GM21515 (cell line): ENCODE data around the gene ADGRG1.

Source experiments
- ATAC-seq: cut with Tn5 transposase; IDR thresholded peaks from one replicate; pipeline ENCODE4 v1.9.1; 2021; ENCODE audit not compliant: unreplicated experiment

Gene ADGRG1

DNA sequence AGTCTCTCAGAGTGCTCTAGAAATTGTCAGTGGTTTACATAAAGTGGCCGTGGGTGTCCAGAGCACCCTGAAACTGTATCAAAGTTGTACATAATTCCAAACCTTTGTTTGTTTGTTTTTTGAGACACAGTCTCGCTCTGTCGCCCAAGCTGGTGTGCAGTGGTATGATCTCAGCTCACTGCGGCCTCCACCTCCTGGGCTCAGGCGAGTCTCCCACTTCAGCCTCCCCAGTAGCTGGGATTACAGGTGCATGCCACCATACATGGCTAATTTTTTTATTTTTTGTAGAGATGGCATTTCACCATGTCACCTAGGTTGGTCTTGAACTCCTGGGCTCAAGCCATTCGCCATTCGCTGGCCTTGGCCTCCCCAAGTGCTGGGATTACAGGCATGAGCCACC lies 24.3 kb upstream of the ADGRG1 start:
- no peak for ATAC-seq

DNA sequence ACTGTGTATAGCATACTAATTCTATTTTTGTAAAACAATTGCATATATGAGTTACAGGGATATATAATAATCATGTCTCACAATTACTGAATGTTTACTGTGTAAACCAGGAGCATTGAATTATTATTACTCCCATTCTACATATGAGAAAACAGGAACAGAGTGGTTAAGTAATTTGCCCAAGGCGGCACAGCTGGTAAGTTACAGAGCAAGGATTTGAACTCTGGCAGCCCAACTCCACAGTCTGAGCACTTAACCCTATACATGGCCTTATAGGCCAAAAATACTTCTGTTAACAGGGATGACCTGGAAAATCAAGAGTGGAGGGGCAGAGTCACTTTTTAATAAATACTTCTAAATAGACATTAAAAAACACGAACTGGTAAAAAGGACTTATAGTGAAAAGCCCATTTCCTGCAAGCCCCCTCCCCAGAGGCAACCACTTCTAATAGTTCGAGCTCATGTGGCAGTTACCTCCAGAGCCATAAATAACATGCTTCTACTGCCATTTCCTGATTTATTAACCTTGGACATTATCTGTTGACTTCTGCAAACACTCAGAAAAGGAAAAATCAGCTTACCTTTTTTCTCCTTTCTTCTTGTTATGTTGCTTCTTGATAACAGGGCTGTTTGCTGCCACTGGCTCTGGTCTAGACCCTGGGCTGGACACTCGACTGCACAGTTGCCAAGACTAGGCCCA lies 22.1 kb upstream of the ADGRG1 start:
- ATAC-seq = no peak

DNA sequence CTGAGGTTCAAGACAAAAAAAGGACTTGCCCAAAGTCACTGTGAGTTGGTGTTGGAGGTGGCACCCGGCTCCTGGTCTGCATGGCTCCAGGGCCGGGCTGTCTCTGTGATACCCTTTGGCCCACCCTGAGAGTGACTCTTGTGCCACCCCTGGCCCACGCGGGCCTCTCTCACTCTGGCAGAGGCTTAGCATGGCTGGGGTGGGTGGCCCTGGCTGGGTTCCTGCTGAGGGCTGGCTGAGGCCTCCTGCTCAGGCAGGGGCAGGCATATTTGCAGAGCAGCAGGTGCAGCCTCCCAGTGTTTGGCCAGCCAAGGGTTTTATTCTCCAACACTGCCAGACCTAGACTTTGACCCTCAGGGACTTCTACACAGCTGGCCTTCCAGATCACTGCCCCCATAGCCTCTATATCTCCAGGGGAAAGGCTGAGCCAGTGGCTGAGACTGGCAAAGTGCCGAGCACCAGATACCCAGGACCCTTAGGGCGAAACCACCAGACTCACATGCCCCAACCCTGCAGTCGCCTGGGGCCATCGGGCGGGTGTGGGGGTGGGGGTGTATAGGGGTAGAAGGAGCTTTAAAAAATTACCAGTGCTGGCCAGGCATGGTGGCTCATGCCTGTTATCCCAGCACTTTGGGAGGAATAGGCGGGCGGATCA lies 21.5 kb upstream of the ADGRG1 start:
- no peak for ATAC-seq

DNA sequence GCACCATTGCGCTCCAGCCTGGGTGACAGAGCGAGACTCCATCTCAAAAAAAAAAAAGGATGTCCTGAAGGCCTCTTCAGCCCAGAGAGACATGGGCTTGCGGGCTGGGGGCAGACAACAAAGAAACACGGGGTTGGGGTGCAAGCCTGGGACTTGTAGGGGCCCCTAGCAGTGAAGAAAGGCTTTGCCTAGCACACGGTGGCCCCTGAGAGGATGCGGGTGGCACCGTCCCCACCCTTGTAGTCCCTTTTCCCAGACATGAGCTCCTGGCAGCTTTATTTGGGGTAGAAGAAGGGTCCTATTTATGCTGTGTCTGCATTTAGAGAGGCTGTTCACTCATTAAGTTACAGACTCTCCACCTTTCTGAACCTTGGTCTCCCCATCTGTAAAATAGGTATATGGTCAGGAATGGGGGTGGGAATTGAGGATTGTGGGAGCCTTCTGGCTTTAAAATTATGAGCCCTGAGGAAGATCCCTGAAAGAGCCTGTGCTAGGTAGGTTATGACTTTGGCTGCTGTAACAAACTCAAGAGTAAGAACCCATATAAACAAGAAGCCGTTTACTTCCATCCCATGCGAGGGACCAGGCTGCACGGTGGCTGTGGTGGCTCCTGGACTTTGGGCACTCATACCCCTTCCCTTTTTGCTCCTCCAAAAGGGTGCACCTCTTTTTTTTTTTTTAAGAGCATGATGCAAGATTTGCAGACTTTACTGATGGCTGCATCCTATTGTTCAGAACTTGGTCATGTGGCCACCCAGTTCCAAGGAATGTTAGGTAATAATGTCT lies 20.6 kb upstream of the ADGRG1 start:
- ATAC-seq = no peak

DNA sequence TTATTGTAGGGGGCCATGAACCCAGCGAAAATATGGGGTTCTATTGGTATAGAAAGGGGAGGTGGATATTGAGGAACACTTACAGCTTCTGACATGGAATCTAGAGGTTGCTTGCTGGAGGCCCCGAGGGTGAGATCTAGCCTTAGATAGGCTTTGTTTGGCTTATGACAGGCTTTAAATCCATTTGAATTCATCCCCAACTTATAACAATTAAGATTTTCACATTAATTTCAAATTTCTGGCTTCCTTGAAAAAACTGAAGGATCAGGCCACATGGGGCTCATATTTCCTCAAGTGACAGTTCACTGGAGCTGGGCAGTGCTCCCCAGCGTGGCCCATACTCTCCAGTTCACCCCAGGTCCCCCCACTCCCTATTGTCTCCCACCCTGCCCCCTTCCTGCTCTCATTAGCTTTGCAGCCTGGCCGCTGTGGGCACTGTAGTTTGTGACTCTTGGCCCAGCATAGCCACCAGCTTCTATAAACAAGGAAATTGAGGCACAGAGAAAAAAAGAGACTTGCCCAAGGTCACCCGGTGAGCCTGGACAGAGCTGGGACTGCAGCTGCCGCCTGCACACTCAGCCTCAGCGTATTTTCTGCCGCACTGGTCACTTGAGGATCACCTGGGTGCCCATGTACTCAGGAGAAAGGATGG lies 19.8 kb upstream of the ADGRG1 start:
- no peak for ATAC-seq

DNA sequence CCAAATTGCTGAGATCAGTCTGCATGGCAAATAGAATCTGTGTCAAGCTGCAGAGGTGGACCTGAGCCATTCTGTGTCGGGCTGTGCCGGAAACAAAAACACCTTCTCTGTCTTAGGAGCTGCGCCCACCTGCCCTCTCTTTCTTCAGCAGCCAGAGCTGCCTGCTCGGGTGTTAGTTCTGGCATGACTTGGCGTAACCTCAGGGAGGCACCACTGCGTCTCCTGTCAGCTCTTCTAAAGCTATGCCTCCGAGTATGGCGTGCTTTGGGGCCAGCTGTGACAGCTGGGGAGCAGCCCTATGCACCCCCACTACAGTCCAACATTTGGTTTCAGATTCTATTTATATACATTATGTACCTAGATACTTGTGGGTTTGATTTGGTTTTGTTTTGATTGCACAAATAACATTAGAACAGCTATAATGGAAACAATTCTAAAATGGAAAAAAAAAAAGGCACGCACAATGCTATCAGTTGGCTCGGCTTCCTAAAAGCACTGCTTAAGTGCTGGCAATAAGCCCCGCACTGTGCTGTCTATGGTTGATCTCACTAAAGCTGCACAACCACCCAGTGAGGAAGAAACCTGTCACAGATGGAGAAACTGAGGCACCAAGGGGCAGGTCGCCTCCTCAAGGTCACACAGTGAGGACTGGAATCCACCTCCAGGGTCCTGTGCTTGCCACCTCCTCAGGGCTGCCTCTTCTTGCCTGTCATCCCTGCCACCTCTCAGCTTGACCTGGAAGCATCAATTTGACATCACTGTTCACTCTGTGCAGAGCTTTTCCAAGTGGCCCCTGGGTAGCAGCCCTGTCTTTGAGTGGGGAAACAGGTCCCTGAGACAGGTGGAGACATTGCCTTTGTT lies 18.7 kb upstream of the ADGRG1 start:
- ATAC-seq = peak; percentile 89

DNA sequence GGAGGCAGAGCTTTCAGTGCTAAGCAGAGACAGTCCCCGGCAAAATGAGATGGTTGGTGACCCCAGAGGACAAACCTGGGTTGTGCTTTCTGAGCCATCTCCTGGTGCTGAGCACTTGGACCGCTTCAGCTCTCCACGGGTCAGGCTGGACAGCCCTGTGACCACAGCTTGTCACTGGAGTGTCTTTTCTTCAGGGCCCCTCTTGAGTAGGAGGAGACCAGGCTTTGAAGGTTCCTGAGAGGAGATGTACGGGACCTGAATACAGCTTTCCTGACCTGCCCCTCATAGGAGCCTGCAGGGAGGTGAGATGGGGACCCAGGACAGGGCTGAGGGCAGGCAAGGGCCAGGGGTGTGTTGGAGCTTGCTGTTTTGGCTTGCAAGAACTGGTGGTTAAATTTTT lies 17.8 kb upstream of the ADGRG1 start:
- ATAC-seq = no peak

DNA sequence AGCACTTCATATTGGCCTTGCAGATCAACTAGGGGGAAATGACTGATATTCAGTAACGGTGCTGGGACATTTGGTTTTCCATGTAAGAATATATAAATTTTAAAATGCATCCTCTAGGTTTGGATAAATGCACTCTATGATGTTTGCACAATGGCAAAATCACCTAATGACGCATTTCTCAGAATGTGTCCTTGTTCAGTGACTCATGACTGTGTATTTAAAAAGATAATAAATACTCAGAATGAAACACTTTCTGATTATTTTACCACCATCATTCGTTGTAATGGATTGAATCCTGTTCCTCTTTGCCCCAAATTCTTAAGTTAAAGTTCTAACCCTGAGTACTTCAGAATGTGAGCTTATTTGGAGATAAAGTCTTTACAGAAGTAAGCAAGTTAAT lies 17.2 kb upstream of the ADGRG1 start:
- no peak for ATAC-seq

DNA sequence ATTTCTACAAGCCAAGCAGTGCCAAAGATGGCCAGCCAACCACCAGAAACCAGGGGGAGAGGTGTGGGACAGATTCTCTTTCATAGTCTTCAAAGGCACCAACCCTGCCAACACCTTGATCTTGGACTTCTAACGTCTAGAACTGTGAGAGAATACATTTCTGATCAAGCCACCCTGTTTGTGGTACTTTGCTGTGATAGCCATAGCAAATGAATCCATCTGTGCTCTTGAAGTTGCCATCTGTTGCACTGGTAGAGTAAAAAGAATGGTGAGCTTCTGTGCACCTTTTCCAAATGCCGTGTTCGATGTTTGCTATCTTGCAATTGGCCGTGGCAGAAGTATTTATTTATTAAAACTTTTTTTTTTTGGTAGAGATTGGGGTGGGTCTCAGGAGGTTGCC lies 16.7 kb upstream of the ADGRG1 start:
- no peak for ATAC-seq

DNA sequence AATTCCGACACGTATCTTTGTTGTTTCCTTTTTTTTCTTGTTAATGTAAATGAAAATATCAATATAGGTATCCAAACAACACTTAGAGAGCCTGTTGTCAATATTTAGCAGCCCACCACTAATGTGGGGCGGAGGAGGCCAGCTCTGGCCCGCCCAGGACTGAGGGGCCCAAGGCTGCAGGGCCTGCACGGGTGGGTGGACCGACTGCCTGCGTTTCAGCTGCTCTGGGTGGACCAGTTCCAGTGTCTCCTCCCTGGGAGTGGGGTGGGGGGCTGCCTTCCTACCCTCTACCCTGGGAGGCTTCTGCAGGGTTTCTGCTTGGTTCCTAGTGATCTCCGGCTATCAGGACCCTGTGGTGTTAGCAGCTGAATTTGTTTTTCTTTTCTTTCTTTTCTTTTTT lies 15.9 kb upstream of the ADGRG1 start:
- ATAC-seq = no peak

DNA sequence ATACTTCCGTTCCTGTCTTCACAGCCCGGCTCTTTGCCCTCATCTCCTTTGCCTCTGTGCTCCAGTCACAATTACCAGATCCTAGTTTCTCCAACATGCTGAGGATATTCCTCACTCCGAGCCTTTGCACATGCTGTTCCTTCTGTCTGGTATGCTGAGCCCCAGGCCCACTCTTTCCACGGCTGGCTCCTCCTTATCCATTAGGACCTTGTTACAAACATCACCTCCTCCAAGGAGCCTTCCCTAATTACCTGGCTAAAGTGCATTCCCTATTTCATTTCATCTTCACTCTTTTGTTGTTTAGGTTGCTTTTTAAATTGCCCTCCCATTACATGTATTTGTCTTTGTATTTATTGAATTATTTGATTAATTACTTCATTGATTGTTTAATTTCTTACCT lies 14.9 kb upstream of the ADGRG1 start:
- no peak for ATAC-seq

DNA sequence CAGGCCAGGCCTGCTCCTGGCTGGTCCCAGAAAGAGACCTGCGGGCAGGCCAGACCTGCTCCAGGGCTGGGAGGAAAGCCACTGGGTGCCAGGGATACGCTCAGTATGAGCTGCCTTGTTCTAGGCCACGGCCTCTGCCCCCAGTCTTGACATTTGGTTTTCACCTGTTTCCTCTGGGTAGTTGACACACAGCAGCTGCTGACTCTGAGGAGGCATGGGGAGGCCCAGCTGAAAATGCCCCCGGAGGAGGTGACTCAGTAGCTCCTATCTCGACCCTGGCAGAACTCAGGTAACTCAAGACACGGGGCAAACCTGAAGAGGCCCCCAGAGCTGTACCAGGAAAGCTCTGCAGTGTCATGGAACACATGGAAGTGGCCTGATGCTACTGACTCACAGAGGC lies 13.9 kb upstream of the ADGRG1 start:
- ATAC-seq = no peak

DNA sequence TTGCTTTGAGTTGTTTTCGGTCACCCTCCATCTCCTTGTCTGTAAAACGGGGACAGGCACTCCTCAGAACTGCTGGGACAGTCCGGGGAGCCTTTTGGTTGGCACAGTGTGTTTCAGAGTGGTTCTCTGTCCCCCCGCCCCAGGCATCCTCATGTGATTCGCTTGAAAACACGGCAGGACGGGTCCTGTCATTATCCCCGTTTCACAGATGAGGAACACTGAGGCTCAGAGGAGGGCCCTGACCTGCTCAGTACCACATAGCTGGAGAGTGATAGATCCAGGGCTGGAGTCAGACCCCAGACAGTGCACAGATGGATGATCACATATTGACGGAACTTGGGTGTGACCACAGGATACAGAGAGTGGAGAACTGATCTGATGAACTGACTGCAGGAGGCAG lies 13.5 kb upstream of the ADGRG1 start:
- ATAC-seq = no peak

DNA sequence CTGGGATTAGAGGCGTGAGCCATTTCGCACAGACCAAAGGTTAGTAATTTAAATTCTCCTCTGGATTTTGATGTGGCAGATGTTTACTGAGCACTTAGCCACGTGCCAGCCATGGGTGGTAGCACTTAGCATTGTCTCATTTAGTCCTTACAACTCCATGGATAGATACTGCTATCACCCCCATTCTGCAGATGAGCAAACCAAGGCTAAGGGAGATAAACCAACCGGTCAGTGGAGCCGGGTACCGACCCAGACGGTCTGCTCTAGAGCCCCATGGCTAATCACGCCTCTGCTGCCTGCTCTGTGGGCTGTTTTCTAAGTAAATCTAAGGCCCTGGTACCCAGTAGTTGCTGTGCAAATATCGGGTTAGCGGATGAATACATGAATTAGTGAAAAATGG lies 12.6 kb upstream of the ADGRG1 start:
- no peak for ATAC-seq

DNA sequence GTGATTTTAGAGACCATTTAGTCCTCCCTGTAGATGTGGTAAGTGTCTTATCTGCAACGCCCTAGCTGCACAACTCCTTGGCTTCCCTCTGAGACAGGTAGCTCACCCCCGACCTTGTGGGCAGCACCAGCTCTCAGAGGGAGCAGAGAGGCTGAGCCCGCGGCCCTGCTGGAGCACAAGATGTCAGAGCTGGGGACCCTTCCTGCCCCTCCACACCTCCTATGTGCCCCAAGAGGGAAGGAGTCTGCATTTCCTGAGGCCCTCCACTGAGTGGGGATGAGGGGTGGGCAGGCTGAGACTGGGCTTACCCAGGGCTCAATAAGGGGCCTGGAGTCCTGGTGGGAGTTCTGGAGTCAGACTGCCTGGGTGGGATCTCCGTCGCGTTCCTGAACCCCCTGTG lies 12.2 kb upstream of the ADGRG1 start:
- no peak for ATAC-seq

DNA sequence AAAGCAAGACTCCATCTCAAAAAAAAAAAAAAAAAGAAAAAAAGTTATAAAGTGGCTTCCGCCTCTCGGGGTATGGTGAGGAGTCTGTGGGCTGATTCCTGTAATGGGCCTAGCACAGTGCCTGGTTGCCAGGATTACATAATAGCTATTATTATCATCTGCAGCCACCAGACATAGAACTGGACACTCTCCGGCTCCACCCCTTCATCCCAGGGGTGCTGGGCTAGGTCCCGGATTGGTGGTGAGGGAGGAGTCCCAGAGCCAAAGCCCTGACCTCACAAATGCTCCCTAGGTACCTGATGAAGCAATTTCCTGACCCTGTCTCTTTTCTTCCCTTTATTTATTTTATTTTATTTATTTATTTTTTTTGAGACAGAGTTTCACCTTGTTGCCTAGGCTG lies 11.6 kb upstream of the ADGRG1 start:
- ATAC-seq = no peak

DNA sequence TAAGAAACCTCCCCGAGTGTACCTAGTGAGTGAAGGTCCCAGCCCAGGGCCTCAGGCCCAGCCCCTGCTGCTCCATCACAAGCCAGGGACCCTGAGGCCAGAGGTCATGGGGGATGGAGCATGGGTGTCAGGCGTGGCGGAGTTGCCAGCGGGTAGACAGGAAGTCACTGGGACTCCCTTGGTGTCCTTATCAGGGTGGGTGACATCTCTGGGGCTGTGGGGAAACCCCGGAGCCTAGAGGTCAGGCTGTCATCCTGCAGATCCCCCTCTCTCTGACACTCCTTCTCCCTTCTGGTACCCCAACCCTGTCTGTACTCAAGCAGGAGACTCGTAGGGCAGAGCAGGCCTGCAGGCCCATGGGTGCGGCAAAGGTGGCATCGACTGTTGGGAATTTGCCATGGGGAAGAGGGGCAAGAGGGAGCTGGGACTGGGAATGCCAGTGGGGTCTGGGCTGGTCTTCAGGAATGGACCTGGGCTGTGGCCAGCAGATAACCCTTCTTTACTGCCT lies 10.8 kb upstream of the ADGRG1 start:
- ATAC-seq = no peak

DNA sequence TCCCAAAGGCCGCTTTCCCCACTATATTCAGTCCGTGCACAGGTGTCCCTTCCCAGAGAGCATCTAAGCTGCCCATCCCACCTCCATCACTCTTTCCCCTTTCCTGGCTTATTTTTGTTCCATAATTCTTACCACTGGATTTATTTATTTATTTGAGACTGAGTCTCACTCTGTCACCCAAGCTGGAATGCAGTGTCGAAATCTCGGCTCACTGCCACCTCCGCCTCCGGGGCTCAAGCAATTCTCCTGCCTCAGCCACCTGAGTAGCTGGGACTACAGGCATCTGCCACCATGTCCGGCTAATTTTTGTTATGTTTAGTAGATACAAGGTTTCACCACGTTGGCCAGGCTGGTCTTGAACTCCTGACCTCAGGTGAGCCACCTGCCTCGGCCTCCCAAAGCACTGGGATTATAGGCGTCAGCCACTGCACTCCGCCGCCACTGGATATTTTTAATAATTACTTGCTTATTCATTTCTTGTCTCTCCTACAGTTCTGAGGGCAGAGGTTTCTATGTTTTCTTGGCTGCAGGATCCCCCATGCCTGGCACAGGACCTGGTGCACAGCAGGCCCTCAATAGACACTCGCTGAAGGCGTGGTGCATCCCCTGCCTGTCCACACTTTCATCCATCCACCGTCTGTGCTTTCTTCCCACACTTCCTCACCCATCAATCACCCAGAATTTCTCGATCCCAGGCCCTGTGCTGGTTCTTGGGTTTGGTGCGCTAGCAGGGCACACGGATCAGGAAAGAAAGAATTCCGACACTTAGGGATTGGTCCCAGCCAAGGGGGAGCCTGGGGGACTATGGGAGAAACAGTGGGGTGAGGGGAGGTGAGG lies 9.9 kb upstream of the ADGRG1 start:
- no peak for ATAC-seq

DNA sequence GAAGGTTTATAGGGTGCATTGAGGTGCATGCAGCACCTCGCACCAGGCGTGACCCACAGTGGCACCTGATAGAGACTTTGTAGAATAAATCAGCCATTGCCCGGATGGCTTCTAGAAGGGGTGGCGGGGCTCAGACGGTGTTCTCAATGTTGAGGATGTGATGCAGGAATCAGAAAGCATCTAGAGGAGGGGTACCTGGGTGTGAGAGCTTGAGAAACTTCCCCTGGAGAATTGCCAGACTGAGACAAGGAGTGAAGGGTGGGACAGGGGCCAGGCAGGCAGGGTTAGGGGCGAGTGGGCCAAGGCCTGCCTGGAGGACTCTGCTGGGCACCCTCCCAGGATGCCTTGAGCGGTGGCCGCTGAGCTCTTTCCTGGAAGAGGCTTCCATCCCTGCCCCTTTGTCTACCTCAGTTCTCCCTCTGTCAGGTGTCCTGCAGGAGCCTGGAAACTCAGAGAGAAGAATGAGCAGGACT lies 9.3 kb upstream of the ADGRG1 start:
- no peak for ATAC-seq
